OCI-LY7 (cell line): ENCODE measurements around the gene TRABD2B. TPM values are rescaled to one million over a fixed set of nuclear protein-coding genes. Genes with fewer than 3 reads are reported as not detected.

Experiments
- BruUV-seq: library from RNA; stranded (reverse); fragments of 400-500 nt; replicated peaks from 2 replicates; lab custom pipeline; 2021; lab: Mats Ljungman, UMichigan
- CTCF ChIA-PET: fragments of 300-600 bp; sonication (Branson Sonifier 250); formaldehyde crosslinking; loops from one replicate; lab custom pipeline; 2022; ENCODE audit warnings: antibody characterized with exemption; ENCODE audit not compliant: unreplicated experiment; lab: Charles Lee
- POLR2A ChIA-PET: fragments of 300-600 bp; sonication (Branson Sonifier 250); formaldehyde crosslinking; loops from one replicate; lab custom pipeline; 2022; ENCODE audit warnings: antibody characterized with exemption; lab: Charles Lee
- DNase-seq: peaks from one replicate; pipeline ENCODE4 v3.0.0-alpha.2; 2015; ENCODE audit warnings: low spot score
- H2AFZ ChIP-seq: fragments of 200-600 bp; sonication (generic), shearing (Covaris generic); 2 replicates; pipeline ENCODE4 v1.6.1; 2014; ENCODE audit warnings: mild to moderate bottlenecking, antibody characterized with exemption, low read length, moderate library complexity
- H3K27ac ChIP-seq: fragments of 200-600 bp; sonication (generic); 2 replicates; pipeline ENCODE4 v1.5.1; 2014; ENCODE audit warnings: mixed run types, low read depth, mild to moderate bottlenecking, moderate library complexity, low read length, inconsistent platforms; ENCODE audit not compliant: poor library complexity, severe bottlenecking
- H3K36me3 ChIP-seq: fragments of 200-600 bp; sonication (generic); 2 replicates; pipeline ENCODE4 v1.6.1; 2014; ENCODE audit warnings: mild to moderate bottlenecking, antibody characterized with exemption, low read length, moderate library complexity, mixed read lengths; ENCODE audit not compliant: insufficient read depth
- H3K4me1 ChIP-seq: fragments of 200-600 bp; sonication (generic); 2 replicates; pipeline ENCODE4 v1.5.1; 2014; ENCODE audit warnings: mild to moderate bottlenecking, low read length; ENCODE audit not compliant: insufficient read depth, poor library complexity, severe bottlenecking
- H3K4me2 ChIP-seq: fragments of 200-600 bp; sonication (generic); 2 replicates; pipeline ENCODE4 v1.6.1; 2014; ENCODE audit warnings: mild to moderate bottlenecking, low read length
- H3K4me3 ChIP-seq: fragments of 200-600 bp; sonication (generic); 2 replicates; pipeline ENCODE4 v1.5.1; 2014; ENCODE audit warnings: mild to moderate bottlenecking, low read depth, low read length; ENCODE audit not compliant: poor library complexity, severe bottlenecking
- H3K79me2 ChIP-seq: fragments of 200-600 bp; sonication (generic); 2 replicates; pipeline ENCODE4 v1.6.1; 2016; ENCODE audit warnings: low read depth, mild to moderate bottlenecking, low read length, moderate library complexity, mixed read lengths; ENCODE audit not compliant: insufficient read depth
- H3K9me2 ChIP-seq: fragments of 200-600 bp; sonication (generic); 2 replicates; pipeline ENCODE4 v1.6.1; 2016; ENCODE audit warnings: mild to moderate bottlenecking, low read length, mixed read lengths; ENCODE audit not compliant: insufficient read depth
- H3K9me3 ChIP-seq: fragments of 200-600 bp; sonication (generic); 2 replicates; pipeline ENCODE4 v1.6.1; 2014; ENCODE audit warnings: mild to moderate bottlenecking, mixed run types, low read length, mixed read lengths
- H4K20me1 ChIP-seq: fragments of 200-600 bp; sonication (generic); 2 replicates; pipeline ENCODE4 v1.6.1; 2014; ENCODE audit warnings: mild to moderate bottlenecking, antibody characterized with exemption, low read length, moderate library complexity, mixed read lengths; ENCODE audit not compliant: insufficient read depth
- EZH2phosphoT487 ChIP-seq: fragments of 200-600 bp; sonication (generic); IDR thresholded peaks from 2 replicates; pipeline ENCODE4 v1.6.1; 2018; ENCODE audit warnings: low read depth, borderline replicate concordance, mild to moderate bottlenecking, mixed run types, antibody characterized with exemption, low read length, moderate library complexity, mixed read lengths
- intact Hi-C: fragments of 100-400 bp; cut with micrococcal nuclease; formaldehyde crosslinking; loops from one replicate; pipeline ENCODE4 v1.10.0; 2022; ENCODE audit not compliant: unreplicated experiment
- total RNA-seq, 2 experiments: library from RNA; depleted of rRNA in 1 of 2; stranded (reverse); fragments of >200 nt in 1 of 2; shearing (Covaris generic) in 1 of 2; gene quantifications; 2 replicates each; pipeline ENCODE4 v1.2.3, GENCODE V29; 2014 to 2022
- TF ChIP-seq, protein P1 (sequence below): fragments of 200-600 bp; sonication (generic); conservative IDR thresholded peaks from 2 replicates; pipeline ENCODE4 v1.5.1; 2014; ENCODE audit warnings: mild to moderate bottlenecking, antibody characterized with exemption, low read length, moderate library complexity, mixed read lengths

TRABD2B gene
- total RNA-seq, 2 experiments from 2014 or later = not detected

- H3K4me3 ChIP-seq = no peak overlapping the region
- H3K4me1 ChIP-seq = no peaks in the 10 kb centered on the region
- H3K36me3 ChIP-seq = no peaks in the 10 kb centered on the region
- no peaks in the 10 kb centered on the region for H3K9me3 ChIP-seq
- H4K20me1 ChIP-seq = no peaks in the 10 kb centered on the region
- DNase-seq = no peak
- BruUV-seq = no TSS peak
- POLR2A ChIA-PET = interaction anchor here (0.5 kb wide), 1 partner anchor 13 kb away, joined by 3 read pairs; no protein-coding TSS in a partner anchor
- no peak overlapping the region for H3K4me2 ChIP-seq
- no peak overlapping the region for H3K27ac ChIP-seq
- TF ChIP-seq EZH2phosphoT487 = no peak
- TF ChIP-seq, protein P1, sequence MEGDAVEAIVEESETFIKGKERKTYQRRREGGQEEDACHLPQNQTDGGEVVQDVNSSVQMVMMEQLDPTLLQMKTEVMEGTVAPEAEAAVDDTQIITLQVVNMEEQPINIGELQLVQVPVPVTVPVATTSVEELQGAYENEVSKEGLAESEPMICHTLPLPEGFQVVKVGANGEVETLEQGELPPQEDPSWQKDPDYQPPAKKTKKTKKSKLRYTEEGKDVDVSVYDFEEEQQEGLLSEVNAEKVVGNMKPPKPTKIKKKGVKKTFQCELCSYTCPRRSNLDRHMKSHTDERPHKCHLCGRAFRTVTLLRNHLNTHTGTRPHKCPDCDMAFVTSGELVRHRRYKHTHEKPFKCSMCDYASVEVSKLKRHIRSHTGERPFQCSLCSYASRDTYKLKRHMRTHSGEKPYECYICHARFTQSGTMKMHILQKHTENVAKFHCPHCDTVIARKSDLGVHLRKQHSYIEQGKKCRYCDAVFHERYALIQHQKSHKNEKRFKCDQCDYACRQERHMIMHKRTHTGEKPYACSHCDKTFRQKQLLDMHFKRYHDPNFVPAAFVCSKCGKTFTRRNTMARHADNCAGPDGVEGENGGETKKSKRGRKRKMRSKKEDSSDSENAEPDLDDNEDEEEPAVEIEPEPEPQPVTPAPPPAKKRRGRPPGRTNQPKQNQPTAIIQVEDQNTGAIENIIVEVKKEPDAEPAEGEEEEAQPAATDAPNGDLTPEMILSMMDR = no peak
- H2AFZ ChIP-seq = no peak overlapping the region
- CTCF ChIA-PET = no interaction called here
- H3K79me2 ChIP-seq = no peaks in the 10 kb centered on the region
- intact Hi-C loops = no loop called here
- no peaks in the 10 kb centered on the region for H3K9me2 ChIP-seq
Observed at GRCh38 chr1:47979724-47980123, 17.5 kb downstream of the TRABD2B start.

- ChIA-PET POLR2A (no interaction called here), CTCF (no interaction called here)
- Histone ChIP-seq H3K4me2 (no peak overlapping the region), H3K4me3 (no peak overlapping the region), H4K20me1 (no peaks in the 10 kb centered on the region), H3K9me2 (no peaks in the 10 kb centered on the region), H3K27ac (no peak overlapping the region), H3K36me3 (no peaks in the 10 kb centered on the region), H3K79me2 (no peaks in the 10 kb centered on the region), H3K4me1 (no peaks in the 10 kb centered on the region), H2AFZ (no peak overlapping the region), H3K9me3 (no peaks in the 10 kb centered on the region)
- intact Hi-C loops = no loop called here
- DNase-seq = no peak
- BruUV-seq = no TSS peak
- TF ChIP-seq, protein P1 = no peak
- no peak for TF ChIP-seq EZH2phosphoT487
Observed at GRCh38 chr1:47978486-47978885, 18.7 kb downstream of the TRABD2B start.

GRCh38 chr1:47976728-47977127 lies 20.5 kb downstream of the TRABD2B start:
- Histone ChIP-seq H3K79me2 (no peaks in the 10 kb centered on the region), H4K20me1 (no peaks in the 10 kb centered on the region), H3K4me2 (no peak overlapping the region), H3K4me1 (no peaks in the 10 kb centered on the region), H3K9me3 (no peaks in the 10 kb centered on the region), H3K27ac (no peak overlapping the region), H3K4me3 (no peak overlapping the region), H3K9me2 (no peaks in the 10 kb centered on the region), H2AFZ (no peak overlapping the region), H3K36me3 (no peaks in the 10 kb centered on the region)
- CTCF ChIA-PET = no interaction called here
- no peak for DNase-seq
- no peak for TF ChIP-seq EZH2phosphoT487
- TF ChIP-seq, protein P1 = no peak
- no TSS peak for BruUV-seq
- POLR2A ChIA-PET = no interaction called here
- intact Hi-C loops = no loop called here
